SK-N-MC (cell line): ENCODE data around the gene NCKAP5.

ENCODE experiments used
- DNase-seq: peaks from one replicate; pipeline ENCODE4 v3.0.0-alpha.2; 2011; ENCODE audit warnings: low read depth, low spot score
- H3K27ac ChIP-seq: fragments of 200-600 bp; sonication (generic); 2 replicates; pipeline ENCODE4 v1.5.1; 2016; ENCODE audit warnings: mixed run types
- H3K36me3 ChIP-seq: fragments of 200-600 bp; sonication (generic); 2 replicates; pipeline ENCODE4 v1.6.1; 2017; ENCODE audit warnings: antibody characterized with exemption, low read length, mixed read lengths; ENCODE audit not compliant: insufficient read depth
- H3K4me3 ChIP-seq: fragments of 200-600 bp; sonication (generic); 2 replicates; pipeline ENCODE4 v1.5.1; 2016
- H3K9ac ChIP-seq: fragments of 200-600 bp; sonication (generic); 2 replicates; pipeline ENCODE4 v1.8.0; 2017; ENCODE audit warnings: mixed run types, mixed read lengths; ENCODE audit not compliant: insufficient read length
- H3K9me3 ChIP-seq: fragments of 200-600 bp; sonication (generic); 2 replicates; pipeline ENCODE4 v1.6.1; 2017; ENCODE audit warnings: low read depth, mild to moderate bottlenecking, antibody characterized with exemption, low read length, moderate library complexity, mixed read lengths
- EZH2 ChIP-seq: fragments of 200-600 bp; sonication (generic); IDR thresholded peaks from one replicate; pipeline ENCODE4 v1.6.1; 2017; ENCODE audit warnings: antibody characterized with exemption
- FOXP2 ChIP-seq: optimal IDR thresholded peaks from 2 replicates; pipeline ENCODE3; 2011; ENCODE audit warnings: mild to moderate bottlenecking, moderate library complexity; ENCODE audit not compliant: insufficient read depth; ENCODE audit errors: extremely low read length, control extremely low read depth
- POLR2AphosphoS5 ChIP-seq: IDR thresholded peaks from 2 replicates; pipeline ENCODE4 v1.6.1; 2012; ENCODE audit warnings: mild to moderate bottlenecking, low read depth, low read length, borderline replicate concordance

Gene NCKAP5

DNA sequence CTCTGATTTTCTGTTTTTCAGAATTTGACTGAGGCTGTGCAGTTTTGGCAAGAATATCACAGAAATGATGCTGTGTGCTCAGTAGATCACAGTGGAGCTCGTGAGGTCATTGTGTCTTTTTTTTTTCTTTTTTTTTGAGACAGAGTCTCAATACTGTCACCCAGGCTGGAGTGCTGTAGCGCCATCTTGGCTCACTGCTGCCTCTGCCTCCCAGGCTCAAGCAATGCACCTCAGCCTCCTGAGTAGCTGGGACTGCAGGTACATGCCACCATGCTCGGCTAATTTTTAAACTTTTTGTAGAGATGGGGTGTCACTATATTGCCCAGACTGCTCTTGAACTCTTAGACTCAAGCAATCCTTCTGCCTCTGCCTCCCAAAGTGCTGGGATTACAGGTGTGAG lies 203.6 kb downstream of the NCKAP5 start:
- Histone ChIP-seq H3K9me3 (no peaks in the 10 kb centered on the region), H3K27ac (no peak overlapping the region), H3K36me3 (no peaks in the 10 kb centered on the region), H3K4me3 (no peak overlapping the region), H3K9ac (no peak overlapping the region)
- DNase-seq = no peak
- TF ChIP-seq POLR2AphosphoS5 (no peak), EZH2 (no peak), FOXP2 (no peak)

DNA sequence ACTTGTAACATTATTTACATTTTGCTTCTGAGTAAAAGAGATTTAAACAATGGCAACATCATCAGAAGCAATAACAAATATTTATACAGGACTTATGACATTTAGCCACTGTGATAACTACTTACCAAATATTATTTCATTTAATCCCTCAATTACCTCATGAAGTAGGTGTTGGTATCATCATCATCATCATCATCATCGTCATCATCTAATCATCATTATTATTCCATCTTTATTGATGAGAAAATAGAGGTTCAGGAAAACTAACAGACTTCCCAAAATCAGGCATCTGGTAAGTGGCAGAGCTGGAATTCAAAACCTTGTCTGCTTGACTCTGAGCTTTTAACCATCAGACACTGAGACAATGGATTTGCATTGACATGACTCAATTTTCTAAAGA lies 204.4 kb downstream of the NCKAP5 start:
- no peak overlapping the region for H3K9ac ChIP-seq
- no peak for TF ChIP-seq FOXP2
- no peak for TF ChIP-seq POLR2AphosphoS5
- no peak for TF ChIP-seq EZH2
- H3K36me3 ChIP-seq = no peaks in the 10 kb centered on the region
- no peak overlapping the region for H3K27ac ChIP-seq
- no peak for DNase-seq
- no peak overlapping the region for H3K4me3 ChIP-seq
- H3K9me3 ChIP-seq = no peaks in the 10 kb centered on the region

DNA sequence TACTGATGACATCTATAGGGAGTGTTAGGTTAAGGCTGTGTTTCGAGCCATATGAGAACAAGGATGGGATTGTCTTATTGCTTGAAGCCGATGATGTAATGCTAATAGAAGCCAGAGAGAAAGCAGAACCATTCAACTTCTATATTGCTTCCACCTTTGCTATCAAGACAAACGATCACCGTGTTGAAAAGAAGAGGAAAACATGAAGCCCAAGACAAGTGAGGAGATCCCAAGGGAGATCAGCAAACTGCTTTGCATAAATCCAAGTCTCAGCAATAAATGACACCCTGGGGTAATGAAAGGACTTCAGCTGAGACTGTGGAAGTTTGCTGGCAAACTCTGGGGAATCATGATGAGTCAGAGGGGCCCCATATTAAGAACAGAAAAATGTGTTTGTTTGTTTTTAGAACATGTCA lies 206.2 kb downstream of the NCKAP5 start:
- Histone ChIP-seq H3K4me3 (peak overlapping the region; percentile 63), H3K27ac (peak overlapping the region; percentile 92), H3K9me3 (no peaks in the 10 kb centered on the region), H3K36me3 (no peaks in the 10 kb centered on the region), H3K9ac (peak overlapping the region; percentile 15)
- TF ChIP-seq EZH2 (no peak), POLR2AphosphoS5 (peak; percentile 52; the same call in 1 of the 2 replicates), FOXP2 (peak; percentile 85)
- peak; percentile 92 for DNase-seq

DNA sequence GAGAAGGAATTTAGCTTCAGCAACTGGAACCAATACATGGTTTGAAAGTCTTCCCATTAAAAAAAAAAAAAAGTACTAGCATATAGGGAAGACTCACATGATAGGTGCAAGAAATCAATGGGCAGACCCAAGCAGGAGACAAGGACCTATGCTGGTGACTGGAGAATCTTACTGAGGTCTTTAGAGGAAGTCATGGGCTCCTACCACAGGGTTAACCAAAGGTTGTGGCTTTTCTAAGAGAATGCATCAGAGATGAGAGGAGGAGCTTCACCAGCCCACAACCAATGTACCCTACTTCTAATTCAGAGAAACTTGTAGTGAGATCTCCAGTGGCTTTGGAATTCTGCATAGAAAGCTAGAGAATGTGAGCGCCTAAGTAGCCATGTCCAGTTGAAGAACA lies 207.4 kb downstream of the NCKAP5 start:
- no peaks in the 10 kb centered on the region for H3K36me3 ChIP-seq
- TF ChIP-seq FOXP2 = no peak
- no peak for TF ChIP-seq EZH2
- TF ChIP-seq POLR2AphosphoS5 = no peak
- no peaks in the 10 kb centered on the region for H3K9me3 ChIP-seq
- H3K9ac ChIP-seq = no peak overlapping the region
- no peak overlapping the region for H3K4me3 ChIP-seq
- no peak for DNase-seq
- no peak overlapping the region for H3K27ac ChIP-seq

DNA sequence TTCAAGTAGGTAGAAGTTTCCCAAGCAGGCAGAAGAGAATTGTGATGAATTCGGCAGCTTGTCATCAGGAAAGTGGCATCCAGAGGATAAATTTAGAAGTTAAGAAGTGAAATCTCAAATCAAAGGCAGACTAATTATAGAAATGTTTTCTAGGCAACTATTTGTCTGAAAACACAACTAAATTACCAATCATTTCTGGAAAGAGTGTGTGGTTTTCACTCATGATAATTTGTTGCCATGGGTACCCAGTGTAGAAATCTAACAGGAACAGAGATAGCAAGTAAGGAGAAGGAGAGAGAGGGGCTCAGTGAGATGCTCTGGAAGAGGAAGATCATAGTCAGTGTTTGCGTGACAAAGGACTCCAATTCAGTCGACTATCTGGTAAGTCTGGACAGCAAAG lies 208.1 kb downstream of the NCKAP5 start:
- no peak overlapping the region for H3K9ac ChIP-seq
- H3K27ac ChIP-seq = no peak overlapping the region
- DNase-seq = no peak
- TF ChIP-seq POLR2AphosphoS5 (no peak), EZH2 (no peak), FOXP2 (no peak)
- H3K36me3 ChIP-seq = no peaks in the 10 kb centered on the region
- H3K9me3 ChIP-seq = no peaks in the 10 kb centered on the region
- no peak overlapping the region for H3K4me3 ChIP-seq

DNA sequence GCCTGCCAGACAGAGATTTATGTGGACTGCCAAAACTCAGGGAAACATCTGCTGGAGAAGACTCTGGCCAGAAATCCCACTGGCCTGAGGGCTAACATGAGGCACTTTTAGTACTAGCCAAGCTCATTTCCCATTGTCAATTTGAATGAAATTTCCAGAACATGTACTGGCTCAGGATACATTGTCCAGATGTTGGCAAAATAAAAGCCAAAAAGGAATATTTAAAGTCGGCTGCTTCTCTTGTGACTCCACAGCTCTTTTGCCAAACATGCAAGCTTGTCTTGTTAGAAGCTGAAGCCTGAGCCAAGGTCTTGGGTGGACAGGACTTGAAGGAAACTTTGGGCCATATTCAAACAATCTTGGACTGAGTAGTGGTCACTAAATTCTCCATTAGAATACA lies 215.5 kb downstream of the NCKAP5 start:
- DNase-seq = no peak
- Histone ChIP-seq H3K9ac (no peak overlapping the region), H3K27ac (no peak overlapping the region), H3K36me3 (no peaks in the 10 kb centered on the region), H3K4me3 (no peak overlapping the region), H3K9me3 (no peaks in the 10 kb centered on the region)
- TF ChIP-seq FOXP2 (no peak), POLR2AphosphoS5 (no peak), EZH2 (no peak)

DNA sequence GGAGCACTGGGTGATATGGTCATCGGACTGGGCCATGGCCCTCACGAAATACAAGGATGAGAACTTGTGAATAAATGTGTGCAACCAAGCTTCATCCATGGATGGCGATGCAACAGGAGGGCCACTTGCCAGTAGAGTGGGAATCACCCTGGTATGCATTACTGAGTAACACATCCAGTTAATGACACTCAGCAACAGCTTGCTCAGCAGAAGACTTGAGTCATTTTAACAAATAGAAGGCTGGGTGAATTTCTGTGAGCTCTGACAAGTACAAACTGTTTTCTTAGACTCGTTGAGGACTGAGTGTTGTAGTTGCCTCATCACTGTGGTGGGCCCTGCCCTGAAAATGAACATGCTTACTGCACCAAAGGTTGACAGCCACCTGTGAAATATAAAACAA lies 221.6 kb downstream of the NCKAP5 start:
- no peak for TF ChIP-seq FOXP2
- TF ChIP-seq EZH2 = no peak
- TF ChIP-seq POLR2AphosphoS5 = no peak
- DNase-seq = no peak
- no peaks in the 10 kb centered on the region for H3K36me3 ChIP-seq
- no peak overlapping the region for H3K9ac ChIP-seq
- no peak overlapping the region for H3K4me3 ChIP-seq
- H3K27ac ChIP-seq = peak overlapping the region; percentile 5; the same call in 1 of the 2 replicates
- H3K9me3 ChIP-seq = no peaks in the 10 kb centered on the region

DNA sequence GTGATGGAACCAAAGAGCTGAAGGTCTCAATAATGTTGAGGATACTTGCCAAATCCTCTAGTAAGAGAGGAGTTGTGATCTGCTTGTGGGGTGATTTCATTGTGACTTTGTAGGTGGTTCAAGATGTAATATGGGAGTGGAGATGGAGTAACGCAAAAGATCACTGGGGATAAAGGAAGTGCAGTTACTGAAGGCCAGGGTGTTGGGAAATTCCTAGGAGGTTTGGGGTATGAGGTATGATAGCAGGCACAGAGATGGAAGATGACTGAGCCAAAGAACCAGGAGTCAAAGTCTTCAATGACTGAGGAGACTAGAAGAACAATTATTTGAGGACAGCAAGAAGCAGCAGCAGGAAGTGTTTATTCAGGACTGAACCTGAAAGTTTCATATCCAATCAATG lies 222.6 kb downstream of the NCKAP5 start:
- TF ChIP-seq EZH2 = no peak
- Histone ChIP-seq H3K9me3 (no peaks in the 10 kb centered on the region), H3K36me3 (no peaks in the 10 kb centered on the region), H3K4me3 (no peak overlapping the region), H3K9ac (no peak overlapping the region), H3K27ac (no peak overlapping the region)
- DNase-seq = no peak

DNA sequence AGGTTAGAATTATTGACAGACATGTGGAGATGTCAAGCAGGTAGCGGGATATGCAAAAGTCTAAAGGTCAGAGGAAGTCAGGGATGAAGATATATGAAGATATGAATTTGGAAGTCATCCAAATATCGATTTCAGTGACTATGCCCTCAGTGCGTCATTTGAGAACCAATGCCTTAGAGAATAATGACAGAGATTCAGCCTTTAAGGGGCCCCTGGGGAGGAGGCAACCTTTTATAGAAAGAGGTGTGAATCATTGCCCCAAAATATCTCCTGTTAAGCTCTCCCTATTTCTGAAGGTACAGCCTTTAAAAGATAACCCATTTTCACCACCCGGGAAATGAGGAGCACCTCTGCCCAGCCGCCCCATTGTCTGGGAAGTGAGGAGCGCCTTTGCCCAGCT lies 223.4 kb downstream of the NCKAP5 start:
- no peak overlapping the region for H3K9ac ChIP-seq
- no peaks in the 10 kb centered on the region for H3K36me3 ChIP-seq
- H3K27ac ChIP-seq = no peak overlapping the region
- no peak for DNase-seq
- no peaks in the 10 kb centered on the region for H3K9me3 ChIP-seq
- TF ChIP-seq FOXP2 (no peak), EZH2 (no peak), POLR2AphosphoS5 (no peak)
- no peak overlapping the region for H3K4me3 ChIP-seq

DNA sequence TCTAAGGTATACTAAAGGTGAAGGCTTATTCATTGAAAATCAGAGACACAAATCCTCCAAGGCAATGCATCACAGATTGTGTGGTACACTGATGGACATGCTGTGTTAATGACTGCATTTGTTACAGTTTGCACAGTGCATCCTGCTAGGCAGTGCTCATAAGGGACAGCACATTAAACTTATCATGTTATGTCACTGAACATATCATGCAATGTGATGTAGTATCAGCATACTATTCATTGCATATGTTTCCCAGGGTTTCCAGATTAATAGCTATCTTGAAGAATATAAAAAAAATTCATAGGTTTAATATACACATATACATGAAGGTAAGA lies 225.3 kb downstream of the NCKAP5 start:
- no peak overlapping the region for H3K9ac ChIP-seq
- DNase-seq = no peak
- no peaks in the 10 kb centered on the region for H3K36me3 ChIP-seq
- no peak overlapping the region for H3K27ac ChIP-seq
- no peaks in the 10 kb centered on the region for H3K9me3 ChIP-seq
- H3K4me3 ChIP-seq = no peak overlapping the region
- TF ChIP-seq POLR2AphosphoS5 = no peak
- TF ChIP-seq FOXP2 = no peak
- TF ChIP-seq EZH2 = no peak
